ENCODE measurements around the gene FUNDC2. TPM values are rescaled to one million over a fixed set of nuclear protein-coding genes. Genes with fewer than 3 reads are reported as not detected.

The FUNDC2 gene
- total and polyA plus RNA-seq, 2 experiments from 2014 or later = 57.7 to 87.5 TPM

DNA sequence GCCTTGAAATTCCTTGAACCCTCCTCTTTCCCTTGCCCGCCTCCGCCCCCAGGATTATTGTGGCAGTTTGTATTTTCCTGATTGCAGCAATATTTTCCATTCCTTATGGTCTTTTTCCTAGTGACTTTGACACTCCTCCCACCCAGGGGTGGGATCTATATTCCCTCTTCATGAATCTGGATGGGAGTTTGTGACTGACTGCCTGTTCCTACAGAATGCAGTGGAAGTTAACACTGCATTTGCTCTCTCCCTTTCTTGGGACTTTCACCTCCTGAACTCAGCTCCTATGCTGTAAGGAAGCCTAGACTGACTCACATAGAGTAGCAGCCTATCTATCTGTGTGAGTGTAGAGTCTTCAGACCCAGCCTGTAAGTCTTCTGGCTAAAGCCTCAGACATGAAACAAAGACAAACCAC lies 2.2 kb downstream of the FUNDC2 start:
- no peaks in the 10 kb centered on the region for H3K36me3 ChIP-seq (replicated peaks; ENCODE audit: insufficient read depth, low read depth)
- peak overlapping the region; percentile 100 for H3K27ac ChIP-seq
- H3K9me3 ChIP-seq (ENCODE audit: low read depth) = no peaks in the 10 kb centered on the region
- WGBS (ENCODE audit: low lambda C conversion rate, missing lambda C conversion rate) = 82% methylated on average over 2 of the region's 2 CpGs
- no peak overlapping the region for H2AFZ ChIP-seq
- no peaks in the 10 kb centered on the region for H3K4me1 ChIP-seq (ENCODE audit: insufficient read depth)
- H4K20me1 ChIP-seq (ENCODE audit: insufficient read depth, poor library complexity, severe bottlenecking) = no peaks in the 10 kb centered on the region
- no peak overlapping the region for H3K4me3 ChIP-seq
- H3K4me2 ChIP-seq = peak overlapping the region; percentile 75
- TF ChIP-seq, protein P1, sequence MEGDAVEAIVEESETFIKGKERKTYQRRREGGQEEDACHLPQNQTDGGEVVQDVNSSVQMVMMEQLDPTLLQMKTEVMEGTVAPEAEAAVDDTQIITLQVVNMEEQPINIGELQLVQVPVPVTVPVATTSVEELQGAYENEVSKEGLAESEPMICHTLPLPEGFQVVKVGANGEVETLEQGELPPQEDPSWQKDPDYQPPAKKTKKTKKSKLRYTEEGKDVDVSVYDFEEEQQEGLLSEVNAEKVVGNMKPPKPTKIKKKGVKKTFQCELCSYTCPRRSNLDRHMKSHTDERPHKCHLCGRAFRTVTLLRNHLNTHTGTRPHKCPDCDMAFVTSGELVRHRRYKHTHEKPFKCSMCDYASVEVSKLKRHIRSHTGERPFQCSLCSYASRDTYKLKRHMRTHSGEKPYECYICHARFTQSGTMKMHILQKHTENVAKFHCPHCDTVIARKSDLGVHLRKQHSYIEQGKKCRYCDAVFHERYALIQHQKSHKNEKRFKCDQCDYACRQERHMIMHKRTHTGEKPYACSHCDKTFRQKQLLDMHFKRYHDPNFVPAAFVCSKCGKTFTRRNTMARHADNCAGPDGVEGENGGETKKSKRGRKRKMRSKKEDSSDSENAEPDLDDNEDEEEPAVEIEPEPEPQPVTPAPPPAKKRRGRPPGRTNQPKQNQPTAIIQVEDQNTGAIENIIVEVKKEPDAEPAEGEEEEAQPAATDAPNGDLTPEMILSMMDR (IDR thresholded peaks at IDR 0.05; ENCODE audit: poor library complexity) = no peak
- TF ChIP-seq EZH2phosphoT487 (IDR thresholded peaks at IDR 0.05; ENCODE audit: low read depth, severe bottlenecking, unreplicated experiment) = no peak
- TF ChIP-seq EZH2 (IDR thresholded peaks at IDR 0.05; ENCODE audit: borderline replicate concordance) = no peak
- peaks cover 45% of the 10 kb centered on the region for H3K79me2 ChIP-seq
- no peaks in the 10 kb centered on the region for H3K27me3 ChIP-seq
- H3K9me2 ChIP-seq (replicated peaks; ENCODE audit: insufficient read depth) = no peaks in the 10 kb centered on the region
- DNase-seq (ENCODE audit: low spot score) = peak; percentile 8

GRCh38 chrX:155031657-155032056 lies 5.0 kb downstream of the FUNDC2 start:
- H3K27me3 ChIP-seq = no peaks in the 10 kb centered on the region
- H3K4me3 ChIP-seq = no peak overlapping the region
- H2AFZ ChIP-seq = no peak overlapping the region
- no peaks in the 10 kb centered on the region for H3K9me2 ChIP-seq (replicated peaks; ENCODE audit: insufficient read depth)
- no peaks in the 10 kb centered on the region for H3K4me1 ChIP-seq (ENCODE audit: insufficient read depth)
- DNase-seq (ENCODE audit: low spot score) = no peak
- no peak overlapping the region for H3K27ac ChIP-seq
- WGBS (ENCODE audit: low lambda C conversion rate, missing lambda C conversion rate) = 79% methylated on average over 5 of the region's 5 CpGs
- peaks cover 4% of the 10 kb centered on the region for H3K36me3 ChIP-seq (replicated peaks; ENCODE audit: insufficient read depth, low read depth)
- H4K20me1 ChIP-seq (ENCODE audit: insufficient read depth, poor library complexity, severe bottlenecking) = no peaks in the 10 kb centered on the region
- H3K9me3 ChIP-seq (ENCODE audit: low read depth) = peaks cover 6% of the 10 kb centered on the region
- no peak overlapping the region for H3K4me2 ChIP-seq
- H3K79me2 ChIP-seq = peaks cover 62% of the 10 kb centered on the region
- TF ChIP-seq EZH2phosphoT487 (IDR thresholded peaks at IDR 0.05; ENCODE audit: low read depth, severe bottlenecking, unreplicated experiment) = no peak
- no peak for TF ChIP-seq EZH2 (IDR thresholded peaks at IDR 0.05; ENCODE audit: borderline replicate concordance)
- TF ChIP-seq, protein P1 (IDR thresholded peaks at IDR 0.05; ENCODE audit: poor library complexity) = no peak

- H3K4me1 ChIP-seq (ENCODE audit: insufficient read depth) = no peaks in the 10 kb centered on the region
- DNase-seq (ENCODE audit: low spot score) = no peak
- peaks cover 9% of the 10 kb centered on the region for H3K9me3 ChIP-seq (ENCODE audit: low read depth)
- no peak overlapping the region for H3K4me2 ChIP-seq
- peaks cover 57% of the 10 kb centered on the region for H3K79me2 ChIP-seq
- 93% methylated on average over 4 of the region's 4 CpGs for whole genome bisulfite sequencing (ENCODE audit: low lambda C conversion rate, missing lambda C conversion rate)
- no peaks in the 10 kb centered on the region for H3K9me2 ChIP-seq (replicated peaks; ENCODE audit: insufficient read depth)
- H2AFZ ChIP-seq = no peak overlapping the region
- TF ChIP-seq, protein P1 (IDR thresholded peaks at IDR 0.05; ENCODE audit: poor library complexity) = no peak
- TF ChIP-seq EZH2phosphoT487 (IDR thresholded peaks at IDR 0.05; ENCODE audit: low read depth, severe bottlenecking, unreplicated experiment) = no peak
- TF ChIP-seq EZH2 (IDR thresholded peaks at IDR 0.05; ENCODE audit: borderline replicate concordance) = no peak
- no peak overlapping the region for H3K27ac ChIP-seq
- H3K4me3 ChIP-seq = no peak overlapping the region
- no peaks in the 10 kb centered on the region for H4K20me1 ChIP-seq (ENCODE audit: insufficient read depth, poor library complexity, severe bottlenecking)
- peaks cover 4% of the 10 kb centered on the region for H3K36me3 ChIP-seq (replicated peaks; ENCODE audit: insufficient read depth, low read depth)
- H3K27me3 ChIP-seq = no peaks in the 10 kb centered on the region
Measured at GRCh38 chrX:155035688-155036087, 9.0 kb downstream of the FUNDC2 start.
